ENCODE measurements around the gene PLAU. TPM values are rescaled to one million over a fixed set of nuclear protein-coding genes. Genes with fewer than 3 reads are reported as not detected.
A peak's percentile ranks its signal among the peaks of the same experiment; 100 is the strongest.

Gene PLAU
- total and polyA plus RNA-seq, 2 experiments from 2014 or later: 13.3 to 17.5 TPM

GRCh38 chr10:73967022-73967429, 56.1 kb downstream of the PLAU start:
- peak overlapping the region; percentile 58; the same call in 2 of the 3 replicates for H3K4me3 Mint-ChIP-seq
- H3K4me1 Mint-ChIP-seq: peaks cover 60% of the 10 kb centered on the region
- no peak overlapping the region for H2AFZ ChIP-seq
- no peaks in the 10 kb centered on the region; the same call in 2 of the 3 replicates for H3K9me3 Mint-ChIP-seq
- TF ChIP-seq STAT1 (IDR thresholded peaks at IDR 0.05; ENCODE audit: unreplicated experiment) (no peak), NANOG (IDR thresholded peaks at IDR 0.05; ENCODE audit: borderline replicate concordance) (0 out of 2 replicates have a peak, but pooled peaks have one; percentile 14), ZNF462 (CRISPR knock-in tag; IDR thresholded peaks at IDR 0.05) (peak; percentile 72), POLR2AphosphoS5 (IDR thresholded peaks at IDR 0.05; ENCODE audit: low read depth) (peak; percentile 49), JUNB (IDR thresholded peaks at IDR 0.05; ENCODE audit: unreplicated experiment) (no peak)
- DNase-seq (ENCODE audit: low spot score) (peak; percentile 85), ATAC-seq (peak; percentile 78)
- no peaks in the 10 kb centered on the region for H3K27me3 ChIP-seq (ENCODE audit: insufficient read depth)
- peaks cover 10% of the 10 kb centered on the region for H3F3A ChIP-seq (replicated peaks; ENCODE audit: low read depth)
- no peaks in the 10 kb centered on the region for H4K20me1 ChIP-seq (replicated peaks; ENCODE audit: insufficient read depth)
- H3K36me3 ChIP-seq (ENCODE audit: insufficient read depth): no peaks in the 10 kb centered on the region
- H3K4me1 ChIP-seq (ENCODE audit: insufficient read depth): peaks cover 30% of the 10 kb centered on the region
- H3K4me3 ChIP-seq: 0 out of 2 replicates have a peak overlapping the region, but pooled peaks have one; percentile 1
- H3K79me2 ChIP-seq (replicated peaks; ENCODE audit: insufficient read depth): no peaks in the 10 kb centered on the region
- H3K27me3 Mint-ChIP-seq (ENCODE audit: insufficient read depth, low read depth, poor library complexity): peaks cover 19% of the 10 kb centered on the region
- peak overlapping the region; percentile 99 for H3K27ac ChIP-seq (ENCODE audit: low read depth)
- no peaks in the 10 kb centered on the region for H3K9me2 ChIP-seq (ENCODE audit: insufficient read depth)
- H3K4me2 ChIP-seq: peak overlapping the region; percentile 50
- no peaks in the 10 kb centered on the region for H3K36me3 Mint-ChIP-seq (ENCODE audit: low read depth)
- H3K27ac Mint-ChIP-seq: peak overlapping the region; percentile 100

Other genes starting within 250 kb of the PLAU start
- gene AGAP5, start 213.0 kb upstream of the PLAU start, total RNA-seq (2014; rRNA removed; shearing (Covaris generic)): 5.3 and 6.7 TPM in 2 replicates
- 4.3 and 5.0 TPM in 2 replicates for gene AGAP5, start 213.0 kb upstream of the PLAU start, polyA plus RNA-seq (2016; fragmentation: Nextera tagmentation; extraction: Ambion mirVana)
- gene SEC24C, start 166.8 kb upstream of the PLAU start, total RNA-seq (2014; rRNA removed; shearing (Covaris generic)): 64.2 and 72.9 TPM in 2 replicates
- 16.9 and 17.0 TPM in 2 replicates for gene SEC24C, start 166.8 kb upstream of the PLAU start, polyA plus RNA-seq (2016; fragmentation: Nextera tagmentation; extraction: Ambion mirVana)
- gene CHCHD1, start 129.1 kb upstream of the PLAU start, total RNA-seq (2014; rRNA removed; shearing (Covaris generic)): 40.6 and 41.1 TPM in 2 replicates
- gene CHCHD1, start 129.1 kb upstream of the PLAU start, polyA plus RNA-seq (2016; fragmentation: Nextera tagmentation; extraction: Ambion mirVana): 187 and 196 TPM in 2 replicates
- gene ZSWIM8, start 125.5 kb upstream of the PLAU start, total RNA-seq (2014; rRNA removed; shearing (Covaris generic)): 30.4 and 40.5 TPM in 2 replicates
- gene ZSWIM8, start 125.5 kb upstream of the PLAU start, polyA plus RNA-seq (2016; fragmentation: Nextera tagmentation; extraction: Ambion mirVana): 20.0 and 20.5 TPM in 2 replicates
- 15.3 and 21.1 TPM in 2 replicates for gene NDST2, start 99.5 kb upstream of the PLAU start, total RNA-seq (2014; rRNA removed; shearing (Covaris generic))
- 7.4 and 9.4 TPM in 2 replicates for gene NDST2, start 99.5 kb upstream of the PLAU start, polyA plus RNA-seq (2016; fragmentation: Nextera tagmentation; extraction: Ambion mirVana)
- 32.8 and 34.1 TPM in 2 replicates for gene CAMK2G, start 36.6 kb upstream of the PLAU start, total RNA-seq (2014; rRNA removed; shearing (Covaris generic))
- 30.1 and 30.6 TPM in 2 replicates for gene CAMK2G, start 36.6 kb upstream of the PLAU start, polyA plus RNA-seq (2016; fragmentation: Nextera tagmentation; extraction: Ambion mirVana)
- gene VCL, start 87.0 kb downstream of the PLAU start, total RNA-seq (2014; rRNA removed; shearing (Covaris generic)): 234 and 254 TPM in 2 replicates
- gene VCL, start 87.0 kb downstream of the PLAU start, polyA plus RNA-seq (2016; fragmentation: Nextera tagmentation; extraction: Ambion mirVana): 58.0 and 60.7 TPM in 2 replicates
- 33.1 and 41.7 TPM in 2 replicates for gene AP3M1, start 239.7 kb downstream of the PLAU start, total RNA-seq (2014; rRNA removed; shearing (Covaris generic))
- 10.9 and 13.8 TPM in 2 replicates for gene AP3M1, start 239.7 kb downstream of the PLAU start, polyA plus RNA-seq (2016; fragmentation: Nextera tagmentation; extraction: Ambion mirVana)
- gene ADK, start 240.1 kb downstream of the PLAU start, total RNA-seq (2014; rRNA removed; shearing (Covaris generic)): 39.9 and 50.3 TPM in 2 replicates
- gene ADK, start 240.1 kb downstream of the PLAU start, polyA plus RNA-seq (2016; fragmentation: Nextera tagmentation; extraction: Ambion mirVana): 42.4 and 53.0 TPM in 2 replicates